IMR-90 (cell line): Measurements from ENCODE around the gene PEAK1. TPM values are rescaled to one million over a fixed set of nuclear protein-coding genes. Genes with fewer than 3 reads are reported as not detected.

Experiments
- ATAC-seq: fragments of 200-7000 bp; cut with Tn5 transposase; 2 replicates; pipeline ENCODE4 v1.9.1; 2020; ENCODE audit warnings: low read depth, mild to moderate bottlenecking, moderate library complexity
- BruUV-seq: library from RNA; stranded (reverse); fragments of 400-500 nt; replicated peaks from 2 replicates; lab custom pipeline; 2021; lab: Mats Ljungman, UMichigan
- CTCF ChIA-PET: fragments of 300-600 bp; formaldehyde crosslinking; extraction: SDS; loops from one replicate; lab custom pipeline; 2021; ENCODE audit warnings: antibody characterized with exemption; lab: Yijun Ruan, JAX
- POLR2A ChIA-PET: fragments of 300-600 bp; sonication (Branson Sonifier 250); formaldehyde crosslinking; loops from one replicate; lab custom pipeline; 2022; ENCODE audit warnings: antibody characterized with exemption; ENCODE audit not compliant: unreplicated experiment; lab: Charles Lee
- DNase-seq: peaks from one replicate; pipeline ENCODE4 v3.0.0; 2013
- H2AFZ ChIP-seq: replicated peaks from 2 replicates; pipeline ENCODE3; 2013; ENCODE audit warnings: low read length, mild to moderate bottlenecking; ENCODE audit not compliant: poor library complexity
- H2AK5ac ChIP-seq: 2 replicates; pipeline ENCODE4 v1.6.1; 2013; ENCODE audit warnings: low read depth, low read length, inconsistent platforms
- H2AK9ac ChIP-seq: replicated peaks from 2 replicates; pipeline ENCODE3; 2013; ENCODE audit warnings: mild to moderate bottlenecking, low read depth, low read length, moderate library complexity; ENCODE audit not compliant: poor library complexity
- H2BK120ac ChIP-seq: 2 replicates; pipeline ENCODE4 v1.6.1; 2013; ENCODE audit warnings: low read depth, low read length, inconsistent platforms
- H2BK15ac ChIP-seq: 3 replicates; pipeline ENCODE4 v1.6.1; 2013; ENCODE audit warnings: low read depth, low read length, inconsistent platforms
- H2BK20ac ChIP-seq: 2 replicates; pipeline ENCODE4 v1.6.1; 2013; ENCODE audit warnings: low read depth, mild to moderate bottlenecking, inconsistent platforms, low read length, moderate library complexity
- H2BK5ac ChIP-seq: 2 replicates; pipeline ENCODE4 v1.6.1; 2013; ENCODE audit warnings: mild to moderate bottlenecking, low read depth, low read length, inconsistent platforms; ENCODE audit not compliant: poor library complexity, severe bottlenecking
- H3K14ac ChIP-seq: replicated peaks from 2 replicates; pipeline ENCODE4 v1.6.1; 2013; ENCODE audit warnings: low read depth, low read length, inconsistent platforms
- H3K18ac ChIP-seq: 2 replicates; pipeline ENCODE4 v1.6.1; 2013; ENCODE audit warnings: low read depth, low read length, control low read depth
- H3K23ac ChIP-seq: 2 replicates; pipeline ENCODE4 v1.6.1; 2013; ENCODE audit warnings: low read depth, low read length, inconsistent platforms
- H3K27ac ChIP-seq: 2 replicates; pipeline ENCODE4 v1.5.1; 2013; ENCODE audit warnings: mild to moderate bottlenecking, control low read depth, low read length; ENCODE audit not compliant: insufficient read depth
- H3K27me3 ChIP-seq: 2 replicates; pipeline ENCODE4 v1.6.1; 2013; ENCODE audit warnings: low read length; ENCODE audit not compliant: control insufficient read depth, insufficient read depth
- H3K36me3 ChIP-seq: 2 replicates; pipeline ENCODE4 v1.6.1; 2013; ENCODE audit warnings: low read length, mixed read lengths; ENCODE audit not compliant: control insufficient read depth, insufficient read depth
- H3K4ac ChIP-seq: 2 replicates; pipeline ENCODE4 v1.6.1; 2013; ENCODE audit warnings: low read depth, low read length, inconsistent platforms
- H3K4me1 ChIP-seq: 2 replicates; pipeline ENCODE4 v1.6.1; 2013; ENCODE audit warnings: low read length, mixed read lengths; ENCODE audit not compliant: control insufficient read depth, insufficient read depth
- H3K4me2 ChIP-seq: 2 replicates; pipeline ENCODE4 v1.6.1; 2013; ENCODE audit warnings: low read depth, mild to moderate bottlenecking, control low read depth, low read length, moderate library complexity
- H3K4me3 ChIP-seq: 2 replicates; pipeline ENCODE4 v1.5.1; 2013; ENCODE audit warnings: low read depth, mild to moderate bottlenecking, control low read depth, low read length, moderate library complexity; ENCODE audit not compliant: insufficient read depth
- H3K56ac ChIP-seq: 2 replicates; pipeline ENCODE4 v1.6.1; 2013; ENCODE audit warnings: low read length, inconsistent platforms; ENCODE audit not compliant: insufficient read depth; ENCODE audit errors: extremely low read depth
- H3K79me1 ChIP-seq, 2 experiments: 2 replicates each; pipeline ENCODE4 v1.6.1; 2013; ENCODE audit warnings: low read length in 2 of 2, inconsistent platforms in 1 of 2, low read depth in 1 of 2
- H3K9ac ChIP-seq: 2 replicates; pipeline ENCODE4 v1.6.1; 2013; ENCODE audit warnings: low read depth, low read length, control low read depth
- H3K9me1 ChIP-seq: 2 replicates; pipeline ENCODE4 v1.6.1; 2013; ENCODE audit warnings: low read length, inconsistent platforms; ENCODE audit not compliant: insufficient read depth
- H3K9me3 ChIP-seq: 2 replicates; pipeline ENCODE4 v1.6.1; 2013; ENCODE audit warnings: low read length; ENCODE audit not compliant: control insufficient read depth, insufficient read depth
- H4K20me1 ChIP-seq: 2 replicates; pipeline ENCODE4 v1.6.1; 2013; ENCODE audit warnings: low read length, inconsistent platforms; ENCODE audit not compliant: insufficient read depth
- H4K5ac ChIP-seq: 2 replicates; pipeline ENCODE4 v1.6.1; 2013; ENCODE audit warnings: mild to moderate bottlenecking, low read depth, low read length, control low read depth
- H4K8ac ChIP-seq, 2 experiments: 2 replicates each; pipeline ENCODE4 v1.6.1; 2013; ENCODE audit warnings: low read depth in 2 of 2, low read length in 2 of 2, control low read depth in 1 of 2, inconsistent platforms in 1 of 2
- H4K91ac ChIP-seq: 2 replicates; pipeline ENCODE4 v1.6.1; 2013; ENCODE audit warnings: low read depth, low read length, inconsistent platforms; ENCODE audit not compliant: insufficient read depth
- MAFK ChIP-seq: IDR thresholded peaks from 2 replicates; pipeline ENCODE4 v1.6.1; 2012; ENCODE audit warnings: low read depth, low read length, improper control_type of control experiment
- MXI1 ChIP-seq: IDR thresholded peaks from 2 replicates; pipeline ENCODE4 v1.6.1; 2012; ENCODE audit warnings: low read depth, mild to moderate bottlenecking, low read length, moderate library complexity, borderline replicate concordance
- WGBS, 2 experiments: methylation state at CpG; one replicate each; pipeline versions ENCODE4 v1.1.5 to v1.1.7; 2013; ENCODE audit warnings: missing lambda C conversion rate in 2 of 2; ENCODE audit not compliant: insufficient read length in 1 of 2; ENCODE audit errors: extremely low coverage in 2 of 2; 5-methylcytosine and 5-hydroxymethylcytosine counted together
- dilution Hi-C: fragments of 300-500 bp; cut with HindIII; formaldehyde crosslinking; loops from one replicate; pipeline ENCODE4 v1.14.3; 2018; ENCODE audit warnings: low sequenced_read_pairs; ENCODE audit not compliant: unreplicated experiment
- in situ Hi-C: fragments of 300-500 bp; cut with MboI; formaldehyde crosslinking; loops from 3 replicates; pipeline ENCODE4 v1.14.3; 2019; ENCODE audit warnings: low sequenced_read_pairs, inconsistent platforms, mixed read lengths
- intact Hi-C: fragments of 100-400 bp; cut with micrococcal nuclease; formaldehyde crosslinking; loops from 2 replicates; pipeline ENCODE4 v1.10.0; 2022
- polyA plus RNA-seq, 3 experiments: library from polyadenylated mRNA; depleted of rRNA; stranded (reverse); fragments of >200 nt; gene quantifications; 2 replicates each; pipeline ENCODE4 v1.2.3, GENCODE V29; 2012; ENCODE audit warnings: low replicate concordance in 1 of 3
- total RNA-seq: library from RNA; depleted of rRNA; stranded (reverse); fragments of >200 nt; gene quantifications from 2 replicates; pipeline ENCODE4 v1.2.3, GENCODE V29; 2012

The PEAK1 gene
- total and polyA plus RNA-seq, 2 of the 4 experiments (the other 2 are of a cell fraction), result 21.5 to 43.9 TPM

- no peak overlapping the region for H3K23ac ChIP-seq
- H2BK120ac ChIP-seq, result no peak overlapping the region
- H3K36me3 ChIP-seq, result peaks cover 3% of the 10 kb centered on the region; the same call in 1 of the 2 replicates
- intact Hi-C loops (no loop called here), in situ Hi-C loops (no loop called here), dilution Hi-C loops (no loop called here)
- peaks cover 14 to 23% of the 10 kb centered on the region in 2 experiments for H3K79me1 ChIP-seq
- no peaks in the 10 kb centered on the region for H3K27me3 ChIP-seq
- BruUV-seq, result no TSS peak
- no peak overlapping the region for H3K18ac ChIP-seq
- no peak overlapping the region for H2AK5ac ChIP-seq
- H3K9me3 ChIP-seq, result no peaks in the 10 kb centered on the region
- no CpG with 5 or more reads among the region's 5 CpGs for WGBS, 2 experiments
- ATAC-seq (peak; percentile 54), DNase-seq (peak; percentile 64)
- no peak overlapping the region for H4K91ac ChIP-seq
- CTCF ChIA-PET, result no interaction called here
- H3K14ac ChIP-seq, result no peak overlapping the region; the same call in 1 of the 2 replicates
- H2BK20ac ChIP-seq, result no peak overlapping the region
- H3K56ac ChIP-seq, result no peak overlapping the region
- peaks cover 11% of the 10 kb centered on the region; the same call in 1 of the 2 replicates for H4K20me1 ChIP-seq
- TF ChIP-seq MAFK (peak; percentile 54), MXI1 (no peak)
- no peak overlapping the region for H3K27ac ChIP-seq
- no peak overlapping the region for H2BK15ac ChIP-seq
- no peak overlapping the region for H3K9ac ChIP-seq
- POLR2A ChIA-PET, result interaction anchor here (0.6 kb wide), 1 partner anchor 20 kb away, joined by 12 read pairs; no protein-coding TSS in a partner anchor
- no peak overlapping the region for H3K4me2 ChIP-seq
- H4K8ac ChIP-seq, result no peak overlapping the region
- no peak overlapping the region for H2BK5ac ChIP-seq
- H2AK9ac ChIP-seq, result no peak overlapping the region
- no peaks in the 10 kb centered on the region; the same call in none of the 2 replicates for H3K4me1 ChIP-seq
- H2AFZ ChIP-seq, result no peak overlapping the region
- H4K5ac ChIP-seq, result no peak overlapping the region
- no peak overlapping the region for H3K4ac ChIP-seq
- peaks cover 6% of the 10 kb centered on the region; the same call in 1 of the 2 replicates for H3K9me1 ChIP-seq
- H3K4me3 ChIP-seq, result no peak overlapping the region
These were observed 153.1 kb downstream of the PEAK1 start for GRCh38 chr15:77266708-77267386.
